GM19099 (cell line): ENCODE measurements around the gene CEP104.
A peak's percentile ranks its signal among the peaks of the same experiment; 100 is the strongest.

Experiments
- POLR2A ChIP-seq: IDR thresholded peaks from 3 replicates; pipeline ENCODE4 v1.6.1; 2011; ENCODE audit warnings: low read depth; ENCODE audit not compliant: insufficient read length; ENCODE audit errors: extremely low read depth

Gene CEP104

GRCh38 chr1:3856923-3857790 lies at the start of gene CEP104, which contains the start of gene DFFB:
Gene CEP104 (minus strand): TSS chr1:3857211. CDS start chr1:3852407, 4,804 bp downstream.
Gene DFFB (plus strand): TSS chr1:3857476. CDS start chr1:3857604, 128 bp downstream.
- peak; percentile 72 for TF ChIP-seq POLR2A

GRCh38 chr1:3906672-3907020 lies 49.6 kb upstream of the CEP104 start:
- TF ChIP-seq POLR2A: no peak

DNA sequence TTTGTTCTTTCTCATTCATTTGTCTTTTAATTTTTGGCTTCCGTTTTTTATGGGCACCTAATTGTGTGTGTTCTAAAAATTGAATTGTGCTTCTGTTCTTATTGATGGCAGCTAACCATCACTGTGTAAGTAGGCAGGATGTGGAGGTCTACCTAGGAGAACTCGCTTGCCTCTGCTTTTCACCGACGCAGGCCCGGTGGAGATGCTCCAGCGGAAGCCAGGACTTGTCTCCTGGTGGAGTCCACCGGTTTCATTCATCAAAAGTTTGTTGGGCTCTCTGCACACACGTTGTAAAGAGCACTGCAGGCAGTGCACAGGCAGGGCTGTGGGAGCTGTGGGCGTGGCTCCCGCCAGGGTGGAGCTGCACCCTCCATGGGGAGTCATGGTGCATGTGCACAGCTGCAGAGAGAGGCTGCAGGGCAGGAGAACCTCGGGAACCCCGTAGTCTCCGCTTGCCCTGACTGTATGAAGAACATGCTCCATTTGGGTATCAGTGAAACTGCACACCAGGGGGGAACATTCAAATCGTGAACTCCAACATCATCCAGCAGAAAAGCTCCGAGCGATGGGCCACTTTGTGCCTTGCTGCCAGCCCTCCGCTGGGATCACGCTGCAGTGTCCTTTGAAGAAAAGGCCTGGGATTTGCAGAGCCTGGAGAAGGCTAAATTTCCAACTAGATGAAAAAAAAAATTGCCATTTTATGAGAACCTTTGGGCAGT lies 49.1 kb upstream of the CEP104 start:
- TF ChIP-seq POLR2A: no peak

GRCh38 chr1:3905266-3905952 lies 48.4 kb upstream of the CEP104 start:
- no peak for TF ChIP-seq POLR2A

DNA sequence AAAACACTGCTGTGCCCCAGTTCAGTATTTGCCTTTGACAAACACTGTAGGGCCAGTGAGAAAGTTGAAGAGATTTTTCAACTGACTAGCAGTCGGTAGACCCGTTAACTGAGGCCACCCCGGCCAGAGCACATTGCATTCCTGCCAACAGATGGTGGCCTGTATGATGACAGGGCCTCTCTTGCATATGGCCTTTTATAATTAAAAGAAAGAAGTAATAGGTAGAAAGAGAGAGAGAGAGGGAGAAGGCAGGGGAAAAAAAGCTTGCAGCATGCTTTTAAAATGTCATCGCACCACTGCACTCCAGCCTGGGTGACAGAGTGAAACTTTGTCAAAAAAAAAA lies 47.8 kb upstream of the CEP104 start:
- no peak for TF ChIP-seq POLR2A

GRCh38 chr1:3904006-3904842 lies 47.2 kb upstream of the CEP104 start:
- TF ChIP-seq POLR2A: no peak

- TF ChIP-seq POLR2A: no peak
Observed at GRCh38 chr1:3903141-3904005, 46.4 kb upstream of the CEP104 start.

- no peak for TF ChIP-seq POLR2A
Observed at GRCh38 chr1:3902571-3903091, 45.6 kb upstream of the CEP104 start.

DNA sequence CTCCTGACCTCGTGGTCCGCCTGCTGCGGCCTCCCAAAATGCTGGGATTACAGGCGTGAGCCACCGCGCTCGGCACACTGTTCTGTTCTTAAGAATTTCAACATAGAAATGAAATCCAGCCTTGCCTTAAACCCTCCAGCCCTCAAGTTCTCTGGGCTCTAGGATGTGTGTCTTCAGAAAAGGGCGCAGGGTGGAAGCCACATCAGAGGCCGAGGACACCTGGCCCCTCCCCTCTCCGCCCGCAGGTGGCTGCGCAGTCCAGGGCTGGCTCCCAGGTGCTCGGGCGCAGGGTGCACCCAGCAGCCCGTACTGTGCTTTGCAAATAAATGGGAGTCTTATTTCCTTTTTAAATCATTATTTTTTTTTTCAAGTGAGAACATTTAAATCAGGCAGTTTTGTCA lies 45.1 kb upstream of the CEP104 start:
- TF ChIP-seq POLR2A: no peak

GRCh38 chr1:3900969-3901529 lies 44.0 kb upstream of the CEP104 start:
- TF ChIP-seq POLR2A: peak; percentile 36

- TF ChIP-seq POLR2A: peak; percentile 75
Observed at GRCh38 chr1:3900150-3900968, 43.3 kb upstream of the CEP104 start, which contains the start of gene C1orf174. Gene C1orf174 (minus strand): TSS chr1:3900272. CDS start chr1:3900186, 86 bp downstream.

DNA sequence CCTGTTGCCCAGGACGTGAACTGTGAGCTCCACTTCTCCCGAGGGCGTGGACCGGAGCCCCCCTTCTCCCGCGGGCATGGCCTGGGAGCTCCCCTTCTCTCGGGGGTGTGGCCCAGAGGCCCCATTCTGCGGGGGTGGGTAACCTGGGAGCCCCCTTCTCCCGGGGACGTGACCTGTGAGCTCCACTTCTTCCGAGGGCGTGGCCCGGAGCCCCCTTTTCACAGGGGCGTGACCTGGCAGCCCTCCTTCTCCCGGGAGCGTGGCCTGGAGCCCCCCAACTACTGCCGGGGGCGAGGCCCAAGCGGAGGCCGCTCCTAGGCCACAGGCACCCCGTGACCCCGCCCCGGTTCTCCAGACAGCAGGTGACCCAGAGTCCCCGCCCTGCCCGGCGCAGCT lies 42.7 kb upstream of the CEP104 start:
- TF ChIP-seq POLR2A: no peak

- no peak for TF ChIP-seq POLR2A
Observed at GRCh38 chr1:3898994-3899753, 42.2 kb upstream of the CEP104 start.
